Measurements from ENCODE around the gene PARN. TPM values are rescaled to one million over a fixed set of nuclear protein-coding genes. Genes with fewer than 3 reads are reported as not detected.

Gene PARN
- total RNA-seq, 1 donor from 2014 or later = 25.2 TPM

GRCh38 chr16:14560523-14560922 lies 69.5 kb downstream of the PARN start:
- no peaks in the 10 kb centered on the region for H3K36me3 Mint-ChIP-seq (ENCODE audit: low read depth, unreplicated experiment)
- no peak for DNase-seq (ENCODE audit: low spot score)
- no peak overlapping the region for H3K27ac Mint-ChIP-seq (ENCODE audit: unreplicated experiment)
- no peaks in the 10 kb centered on the region for H3K9me3 Mint-ChIP-seq (ENCODE audit: unreplicated experiment)
- no peak overlapping the region for H3K4me3 Mint-ChIP-seq (ENCODE audit: unreplicated experiment)
- H3K4me1 Mint-ChIP-seq (ENCODE audit: unreplicated experiment) = peaks cover 3% of the 10 kb centered on the region
- TF ChIP-seq, protein P1, sequence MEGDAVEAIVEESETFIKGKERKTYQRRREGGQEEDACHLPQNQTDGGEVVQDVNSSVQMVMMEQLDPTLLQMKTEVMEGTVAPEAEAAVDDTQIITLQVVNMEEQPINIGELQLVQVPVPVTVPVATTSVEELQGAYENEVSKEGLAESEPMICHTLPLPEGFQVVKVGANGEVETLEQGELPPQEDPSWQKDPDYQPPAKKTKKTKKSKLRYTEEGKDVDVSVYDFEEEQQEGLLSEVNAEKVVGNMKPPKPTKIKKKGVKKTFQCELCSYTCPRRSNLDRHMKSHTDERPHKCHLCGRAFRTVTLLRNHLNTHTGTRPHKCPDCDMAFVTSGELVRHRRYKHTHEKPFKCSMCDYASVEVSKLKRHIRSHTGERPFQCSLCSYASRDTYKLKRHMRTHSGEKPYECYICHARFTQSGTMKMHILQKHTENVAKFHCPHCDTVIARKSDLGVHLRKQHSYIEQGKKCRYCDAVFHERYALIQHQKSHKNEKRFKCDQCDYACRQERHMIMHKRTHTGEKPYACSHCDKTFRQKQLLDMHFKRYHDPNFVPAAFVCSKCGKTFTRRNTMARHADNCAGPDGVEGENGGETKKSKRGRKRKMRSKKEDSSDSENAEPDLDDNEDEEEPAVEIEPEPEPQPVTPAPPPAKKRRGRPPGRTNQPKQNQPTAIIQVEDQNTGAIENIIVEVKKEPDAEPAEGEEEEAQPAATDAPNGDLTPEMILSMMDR (IDR thresholded peaks at IDR 0.05; ENCODE audit: unreplicated experiment) = no peak
- no peaks in the 10 kb centered on the region for H3K27me3 Mint-ChIP-seq (ENCODE audit: unreplicated experiment)

DNA sequence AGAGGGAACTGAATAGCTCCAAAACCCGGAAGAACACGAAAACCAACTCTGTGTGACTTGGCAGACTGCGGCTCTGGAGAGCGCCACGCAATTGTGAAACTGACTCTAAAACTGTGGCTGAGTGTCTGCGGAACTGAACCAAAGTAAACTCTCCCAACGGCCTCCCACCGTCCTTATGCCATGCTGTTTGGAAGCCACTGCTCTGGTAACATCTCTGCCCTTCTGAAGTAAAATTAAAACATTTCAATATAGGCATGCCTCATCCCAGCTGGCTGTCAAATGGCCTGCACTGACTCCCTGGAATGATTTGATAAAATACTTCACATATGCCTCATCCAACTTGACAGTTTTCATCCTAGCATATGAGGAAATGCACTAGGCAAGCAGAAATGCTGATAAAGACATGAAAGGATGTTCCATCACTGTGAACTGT lies 70.2 kb downstream of the PARN start:
- no peak for DNase-seq (ENCODE audit: low spot score)
- no peaks in the 10 kb centered on the region for H3K36me3 Mint-ChIP-seq (ENCODE audit: low read depth, unreplicated experiment)

DNA sequence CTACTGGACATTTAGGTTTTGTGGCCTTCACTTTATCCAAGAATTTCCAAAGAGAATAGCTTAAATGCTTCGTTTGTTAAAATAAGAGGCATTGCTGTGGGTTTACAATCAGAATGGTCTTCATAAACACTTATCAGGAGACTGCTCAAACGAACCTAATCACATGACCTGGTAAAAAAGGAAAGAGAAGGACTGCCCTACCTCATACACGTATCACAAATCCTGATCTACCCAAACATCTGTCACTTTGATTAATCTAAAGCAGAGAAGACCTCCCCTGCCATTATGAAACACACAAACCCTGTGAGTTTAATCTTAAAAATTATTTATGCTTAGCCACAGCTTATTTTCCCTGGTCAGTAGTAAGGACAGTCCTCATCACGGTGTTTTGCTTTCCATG lies 76.6 kb downstream of the PARN start:
- Mint-ChIP-seq H3K27ac (ENCODE audit: unreplicated experiment) (no peak overlapping the region), H3K9me3 (ENCODE audit: unreplicated experiment) (no peaks in the 10 kb centered on the region), H3K36me3 (ENCODE audit: low read depth, unreplicated experiment) (peaks cover 5% of the 10 kb centered on the region), H3K27me3 (ENCODE audit: unreplicated experiment) (no peaks in the 10 kb centered on the region), H3K4me1 (ENCODE audit: unreplicated experiment) (peaks cover 11% of the 10 kb centered on the region), H3K4me3 (ENCODE audit: unreplicated experiment) (no peak overlapping the region)
- DNase-seq (ENCODE audit: low spot score) = no peak
- TF ChIP-seq, protein P1 (IDR thresholded peaks at IDR 0.05; ENCODE audit: unreplicated experiment) = no peak

More for the DNA sequence above, 70.2 kb downstream of the PARN start:
- H3K27me3 Mint-ChIP-seq (ENCODE audit: unreplicated experiment) = no peaks in the 10 kb centered on the region
- H3K27ac Mint-ChIP-seq (ENCODE audit: unreplicated experiment) = no peak overlapping the region
- H3K4me1 Mint-ChIP-seq (ENCODE audit: unreplicated experiment) = no peaks in the 10 kb centered on the region
- no peak overlapping the region for H3K4me3 Mint-ChIP-seq (ENCODE audit: unreplicated experiment)
- TF ChIP-seq, protein P1 (IDR thresholded peaks at IDR 0.05; ENCODE audit: unreplicated experiment) = no peak
- no peaks in the 10 kb centered on the region for H3K9me3 Mint-ChIP-seq (ENCODE audit: unreplicated experiment)

DNA sequence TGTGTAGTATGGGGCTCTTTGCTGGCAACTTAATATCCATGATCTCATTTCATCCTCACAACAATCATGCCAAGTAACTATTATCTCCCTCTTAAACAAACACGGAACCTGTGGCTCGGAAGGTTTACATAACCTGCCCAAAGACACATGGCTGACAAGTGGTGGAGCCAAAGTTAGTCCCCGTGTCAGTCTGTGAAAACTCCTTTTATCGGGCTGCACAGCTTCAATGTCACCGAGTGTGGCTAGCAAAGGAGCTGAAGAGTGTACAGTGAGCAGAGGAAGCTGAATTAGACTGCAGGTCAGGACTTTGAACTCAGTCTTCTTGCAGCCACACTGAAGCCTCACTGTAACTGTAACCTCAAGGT lies 80.3 kb downstream of the PARN start:
- H3K36me3 Mint-ChIP-seq (ENCODE audit: low read depth, unreplicated experiment) = peaks cover 5% of the 10 kb centered on the region
- H3K4me1 Mint-ChIP-seq (ENCODE audit: unreplicated experiment) = peaks cover 11% of the 10 kb centered on the region
- H3K9me3 Mint-ChIP-seq (ENCODE audit: unreplicated experiment) = no peaks in the 10 kb centered on the region
- H3K4me3 Mint-ChIP-seq (ENCODE audit: unreplicated experiment) = no peak overlapping the region
- no peak overlapping the region for H3K27ac Mint-ChIP-seq (ENCODE audit: unreplicated experiment)
- H3K27me3 Mint-ChIP-seq (ENCODE audit: unreplicated experiment) = no peaks in the 10 kb centered on the region
- DNase-seq (ENCODE audit: low spot score) = no peak
- TF ChIP-seq, protein P1 (IDR thresholded peaks at IDR 0.05; ENCODE audit: unreplicated experiment) = no peak

DNA sequence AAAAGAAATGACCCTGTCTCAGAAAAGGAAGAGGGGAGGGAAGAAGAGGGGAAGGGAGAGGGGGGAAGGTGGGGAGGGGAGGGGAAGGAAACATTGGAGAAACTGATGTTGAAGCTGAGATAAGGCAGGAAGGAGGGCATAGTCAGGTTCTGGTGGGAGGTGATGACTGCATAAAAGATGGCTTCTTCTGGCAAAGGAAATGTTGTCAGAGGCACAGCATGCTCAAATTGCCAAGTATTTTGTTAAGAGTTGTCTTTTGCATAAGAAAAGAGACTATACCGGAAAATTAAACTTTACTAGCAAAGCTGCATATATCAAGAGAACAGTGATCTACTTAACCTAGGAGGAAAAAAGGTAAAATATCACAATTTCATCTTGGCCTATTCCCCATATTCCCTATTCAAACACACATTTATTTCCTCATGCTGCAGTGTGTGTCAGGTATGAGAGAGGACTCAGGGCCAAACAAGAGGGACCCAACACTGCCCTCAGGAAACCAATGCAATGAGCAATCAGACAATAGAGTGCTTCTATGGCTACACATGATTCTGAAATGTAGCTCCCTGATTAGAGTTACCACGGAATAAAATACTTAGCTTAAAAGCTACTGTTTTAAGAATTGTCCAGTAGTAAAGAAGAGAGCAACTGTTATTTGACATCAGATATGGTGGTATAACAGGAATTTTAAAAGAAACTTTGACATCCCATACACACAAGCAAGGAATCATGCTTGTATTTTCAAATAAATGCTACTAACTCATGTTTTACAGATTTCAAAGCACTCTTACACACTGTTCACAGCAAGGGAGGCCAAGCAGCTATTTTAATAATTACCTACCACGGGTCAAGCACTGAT lies 80.9 kb downstream of the PARN start:
- Mint-ChIP-seq H3K27me3 (ENCODE audit: unreplicated experiment) (no peaks in the 10 kb centered on the region), H3K9me3 (ENCODE audit: unreplicated experiment) (no peaks in the 10 kb centered on the region), H3K4me1 (ENCODE audit: unreplicated experiment) (peaks cover 11% of the 10 kb centered on the region), H3K4me3 (ENCODE audit: unreplicated experiment) (no peak overlapping the region), H3K36me3 (ENCODE audit: low read depth, unreplicated experiment) (peaks cover 5% of the 10 kb centered on the region), H3K27ac (ENCODE audit: unreplicated experiment) (no peak overlapping the region)
- TF ChIP-seq, protein P1 (IDR thresholded peaks at IDR 0.05; ENCODE audit: unreplicated experiment) = no peak
- DNase-seq (ENCODE audit: low spot score) = no peak

All from endothelial cell (in vitro differentiated cells).